GM19239 (cell line): ENCODE results near the gene SERPINF2.
"Not testable (repeated sequence)": the region's sequence is repeated elsewhere in the genome, so short reads cannot be mapped to it uniquely, and the experiment has no call there.

Source experiments
- DNase-seq: peaks from one replicate; pipeline ENCODE4 v3.0.0; 2011; ENCODE audit warnings: low spot score; ENCODE audit not compliant: insufficient read length
- FAIRE-seq: peaks from 2 replicates; lab custom pipeline; 2011; peaks lifted over from hg19 to GRCh38; lab: Jason Lieb, UNC

SERPINF2 gene

DNA sequence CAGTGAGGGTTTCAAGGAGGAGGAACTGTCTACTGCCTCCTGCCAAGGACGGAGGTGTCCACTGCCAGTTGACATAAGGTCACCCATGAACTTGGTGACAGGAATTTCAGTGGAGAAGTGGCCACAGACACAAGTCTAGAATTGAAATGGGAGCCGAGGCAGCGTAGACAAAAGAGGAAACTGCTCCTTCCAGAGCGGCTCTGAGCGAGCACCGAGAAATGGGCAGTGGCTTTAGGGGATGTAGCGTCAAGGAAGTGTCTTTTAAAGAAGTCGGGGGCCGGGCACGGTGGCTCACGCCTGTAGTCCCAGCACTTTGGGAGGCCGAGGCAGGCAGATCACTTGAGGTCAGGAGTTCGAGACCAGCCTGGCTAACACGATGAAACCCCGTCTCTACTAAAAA is 16.1 kb downstream of the SERPINF2 start:
- FAIRE-seq, result no peak
- DNase-seq, result no peak

GRCh38 chr17:1759529-1759928 is 16.9 kb downstream of the SERPINF2 start:
- FAIRE-seq (no peak), DNase-seq (no peak)

DNA sequence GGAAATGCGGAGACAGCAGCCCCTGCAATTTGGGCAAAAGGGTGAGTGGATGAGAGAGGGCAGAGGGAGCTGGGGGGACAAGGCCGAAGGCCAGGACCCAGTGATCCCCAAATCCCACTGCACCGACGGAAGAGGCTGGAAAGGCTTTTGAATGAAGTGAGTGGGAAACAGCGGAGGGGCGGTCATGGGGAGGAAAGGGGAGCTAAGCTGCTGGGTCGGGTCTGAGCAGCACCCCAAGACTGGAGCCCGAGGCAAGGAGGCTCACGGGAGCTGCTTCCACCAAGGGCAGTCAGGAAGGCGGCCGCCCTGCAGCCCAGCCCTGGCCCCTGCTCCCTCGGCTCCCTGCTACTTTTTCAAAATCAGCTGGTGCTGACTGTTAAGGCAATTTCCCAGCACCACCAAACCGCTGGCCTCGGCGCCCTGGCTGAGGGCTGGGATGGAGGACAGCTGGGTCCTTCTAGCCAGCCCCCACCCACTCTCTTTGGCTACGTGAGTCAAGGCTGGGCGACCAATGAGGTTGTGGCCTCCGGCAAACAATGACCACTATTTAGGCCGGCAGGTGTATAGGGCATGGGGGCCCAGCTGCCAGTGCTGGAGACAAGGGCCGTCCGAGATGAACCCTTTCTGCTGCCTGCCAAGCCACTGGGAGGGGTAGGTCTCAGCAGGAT is 19.7 kb downstream of the SERPINF2 start:
- DNase-seq, result no peak
- FAIRE-seq, result no peak

GRCh38 chr17:1762901-1763898 is 20.5 kb downstream of the SERPINF2 start:
- DNase-seq (no peak), FAIRE-seq (no peak)

- DNase-seq (peak; percentile 49), FAIRE-seq (peak; percentile 90)
Measured at GRCh38 chr17:1764284-1764683, 21.6 kb downstream of the SERPINF2 start.

DNA sequence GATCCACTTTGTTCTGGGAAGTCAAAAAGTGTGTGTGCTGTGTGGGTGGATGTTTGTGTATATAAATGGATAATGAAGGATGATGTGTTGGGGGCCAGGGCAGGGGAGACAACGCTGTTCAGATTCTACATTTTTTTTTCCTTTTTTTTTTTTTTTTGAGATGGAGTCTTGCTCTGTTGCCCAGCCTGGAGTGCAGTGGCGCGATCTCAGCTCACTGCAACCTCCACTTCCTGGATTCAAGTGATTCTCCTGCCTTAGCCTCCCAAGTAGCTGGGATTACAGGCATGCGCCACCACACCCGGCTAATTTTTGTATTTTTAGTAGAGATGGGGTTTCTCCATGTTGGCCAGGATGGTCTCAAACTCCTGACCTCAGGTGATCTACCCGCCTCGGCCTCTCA is 22.0 kb downstream of the SERPINF2 start:
- DNase-seq, FAIRE-seq: not testable (repeated sequence)

GRCh38 chr17:1765576-1765975 is 22.9 kb downstream of the SERPINF2 start:
- DNase-seq, result no peak
- FAIRE-seq, result no peak

- DNase-seq, result no peak
- FAIRE-seq, result no peak
Measured at GRCh38 chr17:1766382-1767135, 23.9 kb downstream of the SERPINF2 start.

- FAIRE-seq (no peak), DNase-seq (no peak)
Measured at GRCh38 chr17:1767358-1767757, 24.7 kb downstream of the SERPINF2 start.

GRCh38 chr17:1769822-1770477 is 27.3 kb downstream of the SERPINF2 start:
- FAIRE-seq (no peak), DNase-seq (no peak)

- FAIRE-seq, DNase-seq: not testable (repeated sequence)
Measured at GRCh38 chr17:1773000-1773695, 30.5 kb downstream of the SERPINF2 start.

DNA sequence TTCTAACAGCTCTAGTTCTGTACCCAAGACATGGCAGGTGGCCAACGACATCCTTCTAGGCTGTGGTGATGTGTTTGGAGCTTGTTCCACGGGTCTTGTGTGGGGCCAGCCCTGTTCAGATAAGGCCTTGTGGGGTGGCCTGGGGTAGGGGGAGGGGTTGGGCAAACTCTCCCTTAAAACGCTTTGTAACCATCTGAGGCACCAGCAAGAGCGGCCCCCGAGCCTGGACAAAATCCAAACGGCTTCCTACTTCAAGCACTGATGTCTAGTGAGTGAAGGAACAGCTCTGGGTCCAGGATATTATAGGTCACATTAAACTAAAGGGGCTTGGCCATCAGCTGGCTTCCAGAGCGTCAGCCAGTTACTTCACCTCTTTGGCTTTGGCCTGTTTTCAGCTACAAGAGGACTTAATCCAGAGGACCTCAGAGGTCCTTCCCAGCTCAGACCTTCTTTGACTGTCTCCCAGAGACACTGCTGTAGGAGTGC is 31.1 kb downstream of the SERPINF2 start:
- DNase-seq (no peak), FAIRE-seq (no peak)

DNA sequence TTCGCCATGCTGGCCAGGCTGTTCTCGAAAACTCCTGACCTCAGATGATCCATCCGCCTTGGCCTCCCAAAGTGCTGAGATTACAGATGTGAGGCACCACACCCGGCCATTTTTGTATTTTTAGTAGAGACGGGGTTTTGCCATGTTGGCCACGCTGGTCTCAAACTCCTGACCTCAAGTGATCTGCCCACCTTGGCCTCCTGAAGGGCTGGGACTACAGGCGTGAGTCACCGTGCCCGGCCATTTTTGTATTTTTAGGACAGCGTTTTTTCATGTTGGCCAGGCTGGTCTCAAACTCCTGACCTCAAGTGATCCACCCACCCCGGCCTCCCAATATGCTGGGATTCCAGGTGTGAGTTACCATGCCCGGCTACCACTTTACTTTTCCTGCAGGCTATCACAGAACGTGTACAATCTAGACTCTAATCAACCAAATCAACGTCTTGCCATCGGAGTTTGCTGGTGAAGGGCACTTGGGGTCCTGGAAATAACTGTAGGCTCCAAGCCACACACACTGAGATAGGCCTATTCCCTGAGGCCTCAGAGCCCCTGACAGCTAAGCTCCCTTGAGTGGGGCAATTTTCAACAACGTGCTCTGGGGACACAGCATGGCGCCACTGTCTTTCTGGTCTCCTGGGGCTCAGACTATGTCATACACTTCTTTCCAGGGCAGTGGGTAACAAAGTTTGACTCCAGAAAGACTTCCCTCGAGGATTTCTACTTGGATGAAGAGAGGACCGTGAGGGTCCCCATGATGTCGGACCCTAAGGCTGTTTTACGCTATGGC is 31.9 kb downstream of the SERPINF2 start:
- DNase-seq (no peak), FAIRE-seq (no peak)

GRCh38 chr17:1776328-1776727 is 33.7 kb downstream of the SERPINF2 start:
- no peak for FAIRE-seq
- no peak for DNase-seq

GRCh38 chr17:1776857-1777256 is 34.2 kb downstream of the SERPINF2 start:
- DNase-seq (no peak), FAIRE-seq (no peak)

DNA sequence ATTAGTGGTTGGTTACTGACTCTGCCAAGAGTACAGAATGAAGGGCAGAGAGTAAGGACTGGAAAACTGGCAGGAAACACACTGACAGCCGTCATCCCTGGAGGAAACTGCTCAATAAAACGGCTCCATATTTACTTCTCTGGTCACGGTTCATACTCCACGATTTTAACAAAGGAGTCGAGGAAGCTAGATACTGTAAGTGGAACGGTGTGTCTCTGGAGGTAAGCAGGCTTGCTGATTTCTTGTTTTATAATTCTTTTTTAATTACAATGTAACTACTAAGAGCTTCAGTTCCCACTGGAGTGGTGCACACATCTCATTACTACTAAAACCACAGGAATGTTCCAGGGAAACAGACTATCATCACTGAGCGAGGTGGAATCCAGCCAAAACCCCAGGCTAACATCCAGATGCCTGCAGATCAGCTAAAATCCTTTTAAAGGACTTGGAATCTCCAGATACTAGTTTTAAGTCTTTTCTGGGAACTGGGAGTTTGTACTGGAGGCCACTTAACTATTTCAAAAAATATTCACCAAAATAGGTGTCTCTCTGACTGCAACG is 37.0 kb downstream of the SERPINF2 start:
- no peak for FAIRE-seq
- no peak for DNase-seq

DNA sequence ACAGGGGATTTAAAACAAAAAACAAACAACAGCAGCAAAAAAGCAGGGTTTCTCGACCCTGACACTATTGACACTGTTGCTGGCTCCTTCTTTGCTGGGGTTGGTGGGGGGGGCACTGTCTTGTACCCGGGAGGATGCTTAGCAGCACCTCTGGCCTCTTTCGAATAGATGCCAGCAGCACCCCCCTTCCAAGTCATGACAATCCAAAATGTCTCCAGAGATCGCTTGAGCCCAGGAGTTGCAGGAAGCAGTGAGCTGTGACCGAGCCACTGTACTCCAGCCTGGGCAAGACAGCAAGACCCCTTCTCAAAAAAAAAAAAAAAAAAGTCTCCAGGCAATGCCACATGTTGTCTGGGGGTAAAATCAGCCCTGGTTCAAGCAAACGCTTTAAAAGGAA is 39.5 kb downstream of the SERPINF2 start:
- DNase-seq, result no peak

DNA sequence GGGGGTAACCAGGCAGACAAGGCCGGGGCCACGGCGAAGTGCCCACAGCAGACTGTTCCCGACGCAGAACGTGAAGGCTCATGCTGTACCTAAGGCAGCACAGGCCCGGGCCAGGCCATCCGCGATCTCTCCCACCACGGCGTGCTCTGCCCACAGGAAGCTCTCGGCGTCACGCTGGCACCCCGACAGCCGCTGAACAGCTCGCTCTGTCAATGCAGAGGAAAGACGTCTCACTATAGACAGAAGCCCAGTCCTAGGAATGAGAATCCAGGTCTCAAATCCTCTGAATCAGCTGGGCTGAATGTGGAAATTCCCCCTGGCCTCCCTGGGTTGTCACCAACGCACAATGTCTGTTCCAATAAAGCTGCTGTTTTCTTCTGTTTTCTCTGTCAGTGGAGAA is 40.6 kb downstream of the SERPINF2 start:
- no peak for FAIRE-seq

More for the DNA sequence above, 39.5 kb downstream of the SERPINF2 start:
- no peak for FAIRE-seq

More for the DNA sequence above, 40.6 kb downstream of the SERPINF2 start:
- no peak for DNase-seq
